ENCODE data around the gene SUGT1. TPM values are rescaled to one million over a fixed set of nuclear protein-coding genes. Genes with fewer than 3 reads are reported as not detected.

The SUGT1 gene
- total RNA-seq = 29.8 and 46.5 TPM in 2 replicates

GRCh38 chr13:52652196-52652979 is at the start of gene SUGT1:
Gene SUGT1, plus strand, starts transcription at chr13:52652836. Its CDS starts 85 bp downstream, at chr13:52652921.

GRCh38 chr13:52642131-52642530 is 10.5 kb upstream of the SUGT1 start, which contains the start of gene HNRNPA1L2:
Gene HNRNPA1L2, plus strand, starts transcription at chr13:52642431. Its CDS starts 62 bp downstream, at chr13:52642493.

GRCh38 chr13:52739468-52740071 is 86.9 kb downstream of the SUGT1 start, which contains the start of gene CNMD:
Gene CNMD, minus strand, starts transcription at chr13:52739820. Its CDS starts 119 bp downstream, at chr13:52739701.

Other genes starting within 250 kb of the SUGT1 start
- 7.9 and 9.4 TPM in 2 replicates for gene THSD1, start 246.7 kb upstream of the SUGT1 start, total RNA-seq
- 15.9 and 19.9 TPM in 2 replicates for gene VPS36, start 202.2 kb upstream of the SUGT1 start, total RNA-seq
- gene CKAP2, start 197.4 kb upstream of the SUGT1 start, total RNA-seq = 27.3 and 36.3 TPM in 2 replicates
- gene HNRNPA1L2, start 10.4 kb upstream of the SUGT1 start, total RNA-seq = 1.8 and 2.5 TPM in 2 replicates
- gene CNMD, start 87.0 kb downstream of the SUGT1 start, total RNA-seq = not detected in 2 replicates
- not detected in 2 replicates for gene PCDH8, start 195.8 kb downstream of the SUGT1 start, total RNA-seq